ENCODE results near the gene SORCS3. TPM values are rescaled to one million over a fixed set of nuclear protein-coding genes. Genes with fewer than 3 reads are reported as not detected.

Gene SORCS3
- total and polyA plus RNA-seq, 7 donors, result 0.15 to 1.1 (median 0.33) TPM; not detected in 2

DNA sequence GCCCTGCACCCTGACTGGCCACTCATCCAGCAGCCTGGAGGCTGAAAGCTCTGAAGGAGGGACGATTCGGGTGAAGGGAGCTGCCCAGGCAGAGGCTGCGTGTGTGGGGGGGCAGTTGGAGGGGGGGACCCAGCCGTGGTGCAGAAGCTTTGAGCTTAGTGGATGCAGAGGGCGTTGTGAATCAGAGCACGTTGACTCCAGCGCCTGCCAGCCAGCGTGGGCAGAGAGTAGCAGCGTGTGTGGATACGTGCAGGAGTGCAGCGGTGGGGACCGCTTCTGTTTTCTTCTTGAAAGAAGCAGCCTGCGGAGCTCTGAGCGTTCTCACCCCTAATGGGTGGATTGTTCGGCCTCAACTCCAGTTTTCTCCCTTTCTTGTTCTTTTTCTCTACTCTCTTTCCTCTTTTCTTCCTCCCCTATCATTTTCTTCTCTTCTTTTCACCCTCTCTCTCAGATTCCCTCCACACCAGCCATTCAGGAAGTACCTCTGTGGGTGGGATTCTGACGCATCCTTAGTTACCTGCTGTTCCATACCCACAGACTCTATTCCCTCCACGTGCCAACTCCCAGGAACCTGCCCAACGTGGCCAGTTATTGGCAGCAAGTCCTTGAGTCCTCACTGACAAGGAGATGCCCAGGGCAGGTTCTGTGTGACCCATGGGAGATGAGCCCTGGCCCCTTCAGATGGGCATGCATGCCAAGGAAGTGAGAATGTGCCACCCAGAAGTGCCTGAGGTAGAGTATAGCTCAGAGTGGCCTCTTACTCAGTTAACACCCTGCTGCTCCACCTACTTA, 47.4 kb downstream of the SORCS3 start:
- H3K4me3 ChIP-seq, result no peak overlapping the region
- TF ChIP-seq EP300 (IDR thresholded peaks at IDR 0.05) (no peak), POLR2A (IDR thresholded peaks at IDR 0.05) (no peak), POLR2AphosphoS5 (IDR thresholded peaks at IDR 0.05) (no peak)
- TF ChIP-seq, protein P1, sequence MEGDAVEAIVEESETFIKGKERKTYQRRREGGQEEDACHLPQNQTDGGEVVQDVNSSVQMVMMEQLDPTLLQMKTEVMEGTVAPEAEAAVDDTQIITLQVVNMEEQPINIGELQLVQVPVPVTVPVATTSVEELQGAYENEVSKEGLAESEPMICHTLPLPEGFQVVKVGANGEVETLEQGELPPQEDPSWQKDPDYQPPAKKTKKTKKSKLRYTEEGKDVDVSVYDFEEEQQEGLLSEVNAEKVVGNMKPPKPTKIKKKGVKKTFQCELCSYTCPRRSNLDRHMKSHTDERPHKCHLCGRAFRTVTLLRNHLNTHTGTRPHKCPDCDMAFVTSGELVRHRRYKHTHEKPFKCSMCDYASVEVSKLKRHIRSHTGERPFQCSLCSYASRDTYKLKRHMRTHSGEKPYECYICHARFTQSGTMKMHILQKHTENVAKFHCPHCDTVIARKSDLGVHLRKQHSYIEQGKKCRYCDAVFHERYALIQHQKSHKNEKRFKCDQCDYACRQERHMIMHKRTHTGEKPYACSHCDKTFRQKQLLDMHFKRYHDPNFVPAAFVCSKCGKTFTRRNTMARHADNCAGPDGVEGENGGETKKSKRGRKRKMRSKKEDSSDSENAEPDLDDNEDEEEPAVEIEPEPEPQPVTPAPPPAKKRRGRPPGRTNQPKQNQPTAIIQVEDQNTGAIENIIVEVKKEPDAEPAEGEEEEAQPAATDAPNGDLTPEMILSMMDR (IDR thresholded peaks at IDR 0.05), result no peak
- no peaks in the 10 kb centered on the region for H3K9me3 ChIP-seq
- no peaks in the 10 kb centered on the region for H3K36me3 ChIP-seq
- H3K27me3 ChIP-seq, result peaks cover 0 to 3% (median 0%) of the 10 kb centered on the region in 3 donors
- no peaks in the 10 kb centered on the region for H3K4me1 ChIP-seq
- WGBS, 2 donors, result 59 to 64% methylated on average over 18 of the region's 18 CpGs
- intact Hi-C loops (cut with DNase I), result no loop called here
- no peak for DNase-seq
- no peak overlapping the region for H3K27ac ChIP-seq

DNA sequence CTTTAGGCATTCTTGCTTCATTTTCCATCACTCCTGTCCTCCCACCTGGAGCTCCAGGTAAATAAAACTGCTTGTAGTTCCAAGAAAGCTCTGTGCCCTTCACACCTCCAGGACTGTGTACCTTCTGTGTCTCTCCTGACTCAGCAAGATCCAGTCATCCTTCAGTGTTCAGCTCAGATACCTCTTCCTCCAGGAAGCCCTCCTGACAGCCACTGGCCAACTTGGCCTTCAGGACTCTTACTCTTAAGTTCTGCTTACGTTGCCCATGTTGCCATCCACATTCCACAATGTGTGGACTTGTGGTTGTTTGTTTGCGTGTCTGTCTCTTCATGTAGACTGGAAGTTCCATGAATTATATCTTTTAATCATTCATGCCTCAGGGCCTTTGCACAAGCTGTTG, 48.0 kb downstream of the SORCS3 start:
- DNase-seq, result no peak
- no peaks in the 10 kb centered on the region for H3K9me3 ChIP-seq
- TF ChIP-seq POLR2A (IDR thresholded peaks at IDR 0.05), result no peak
- no peak for TF ChIP-seq EP300 (IDR thresholded peaks at IDR 0.05)
- no peak for TF ChIP-seq POLR2AphosphoS5 (IDR thresholded peaks at IDR 0.05)
- TF ChIP-seq, protein P1 (IDR thresholded peaks at IDR 0.05), result no peak
- peaks cover 0 to 3% (median 0%) of the 10 kb centered on the region in 3 donors for H3K27me3 ChIP-seq
- no peak overlapping the region for H3K4me3 ChIP-seq
- intact Hi-C loops (cut with DNase I), result no loop called here
- H3K4me1 ChIP-seq, result no peaks in the 10 kb centered on the region
- no peak overlapping the region for H3K27ac ChIP-seq
- 70 to 80% methylated on average over 2 of the region's 2 CpGs for WGBS, 2 donors
- H3K36me3 ChIP-seq, result no peaks in the 10 kb centered on the region

DNA sequence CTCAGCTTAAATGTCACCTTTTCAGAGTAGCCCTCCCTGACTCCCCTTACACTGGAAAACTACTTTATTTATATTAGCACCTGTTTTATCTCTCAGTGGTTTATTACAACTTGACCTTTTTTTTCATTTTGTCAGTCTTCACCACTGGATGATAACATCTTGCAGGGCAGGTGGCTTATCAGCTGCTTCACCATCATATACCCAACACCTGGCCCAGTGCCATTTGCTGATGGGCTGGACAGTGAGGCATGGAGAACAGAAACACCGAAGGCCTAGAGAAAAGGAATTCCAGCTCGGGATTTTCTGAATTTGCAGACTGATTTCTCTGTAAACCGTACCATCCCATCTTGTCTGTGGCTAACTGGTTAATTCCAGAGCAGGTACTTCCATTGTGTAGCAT, 48.5 kb downstream of the SORCS3 start:
- H3K27me3 ChIP-seq, result peaks cover 0 to 3% (median 0%) of the 10 kb centered on the region in 3 donors
- DNase-seq, result no peak
- H3K4me3 ChIP-seq, result no peak overlapping the region
- 71 to 83% methylated on average over 3 of the region's 3 CpGs for WGBS, 2 donors
- H3K27ac ChIP-seq, result no peak overlapping the region
- no peaks in the 10 kb centered on the region for H3K36me3 ChIP-seq
- no peaks in the 10 kb centered on the region for H3K4me1 ChIP-seq
- intact Hi-C loops (cut with DNase I), result no loop called here
- no peaks in the 10 kb centered on the region for H3K9me3 ChIP-seq
- TF ChIP-seq EP300 (IDR thresholded peaks at IDR 0.05) (no peak), POLR2A (IDR thresholded peaks at IDR 0.05) (no peak), POLR2AphosphoS5 (IDR thresholded peaks at IDR 0.05) (no peak)
- TF ChIP-seq, protein P1 (IDR thresholded peaks at IDR 0.05), result no peak

DNA sequence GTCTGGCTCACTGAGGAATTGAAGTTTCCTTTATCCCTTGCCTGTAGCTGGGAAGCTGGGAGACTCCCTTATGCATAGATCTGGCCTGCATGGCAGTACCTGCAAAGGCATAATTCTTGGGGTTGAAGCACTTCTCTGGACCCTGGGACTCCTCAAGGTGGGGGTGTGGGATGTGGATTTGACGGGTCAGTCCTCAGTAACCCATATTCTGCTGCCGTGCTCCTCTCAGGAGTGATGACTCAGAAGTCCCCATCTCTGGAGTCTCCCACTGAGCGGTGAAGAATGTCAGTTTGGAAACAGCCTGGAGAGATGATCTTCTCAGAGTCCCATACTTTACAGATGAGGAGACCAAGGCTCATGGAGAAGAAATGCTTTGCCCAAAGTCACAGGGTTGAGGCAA, 49.0 kb downstream of the SORCS3 start:
- Histone ChIP-seq H3K27me3 (peaks cover 0 to 3% (median 0%) of the 10 kb centered on the region in 3 donors), H3K4me3 (no peak overlapping the region), H3K9me3 (no peaks in the 10 kb centered on the region), H3K36me3 (no peaks in the 10 kb centered on the region), H3K27ac (no peak overlapping the region), H3K4me1 (no peaks in the 10 kb centered on the region)
- intact Hi-C loops (cut with DNase I), result no loop called here
- 77 to 82% methylated on average over 3 of the region's 3 CpGs for WGBS, 2 donors
- DNase-seq, result no peak
- no peak for TF ChIP-seq EP300 (IDR thresholded peaks at IDR 0.05)

DNA sequence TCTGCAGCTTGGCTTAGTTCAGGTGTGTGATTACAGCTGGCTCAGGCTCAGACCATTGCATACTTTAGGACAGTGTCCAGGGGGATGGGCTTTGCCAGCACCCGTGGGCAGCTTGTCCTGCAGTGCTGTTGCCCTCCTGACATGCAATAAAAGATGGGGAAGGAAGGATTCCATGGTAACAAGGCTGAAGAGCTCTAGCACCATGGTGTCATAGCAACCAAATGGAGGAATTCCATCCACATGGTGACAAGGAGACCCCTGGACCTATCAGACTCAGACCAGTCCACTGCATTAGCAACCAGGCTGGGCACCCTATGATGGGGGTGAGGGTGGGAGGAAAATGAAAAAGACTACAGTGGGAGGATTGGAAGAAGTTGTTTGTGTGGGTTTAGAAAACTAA, 49.9 kb downstream of the SORCS3 start:
- no peak for DNase-seq
- intact Hi-C loops (cut with DNase I), result no loop called here
- TF ChIP-seq POLR2AphosphoS5 (IDR thresholded peaks at IDR 0.05) (no peak), EP300 (IDR thresholded peaks at IDR 0.05) (no peak), POLR2A (IDR thresholded peaks at IDR 0.05) (no peak)
- TF ChIP-seq, protein P1 (IDR thresholded peaks at IDR 0.05), result no peak
- Histone ChIP-seq H3K4me1 (no peaks in the 10 kb centered on the region), H3K4me3 (no peak overlapping the region), H3K27me3 (peaks cover 0 to 3% (median 0%) of the 10 kb centered on the region in 3 donors), H3K9me3 (no peaks in the 10 kb centered on the region), H3K36me3 (no peaks in the 10 kb centered on the region), H3K27ac (no peak overlapping the region)
- 21 to 34% methylated on average over 1 of the region's 1 CpG for WGBS, 2 donors

Data from sigmoid colon (tissue), 7 donors.